ENCODE results near the gene TM2D1.
"Not testable (repeated sequence)": the region's sequence is repeated elsewhere in the genome, so short reads cannot be mapped to it uniquely, and the experiment has no call there.

The TM2D1 gene

DNA sequence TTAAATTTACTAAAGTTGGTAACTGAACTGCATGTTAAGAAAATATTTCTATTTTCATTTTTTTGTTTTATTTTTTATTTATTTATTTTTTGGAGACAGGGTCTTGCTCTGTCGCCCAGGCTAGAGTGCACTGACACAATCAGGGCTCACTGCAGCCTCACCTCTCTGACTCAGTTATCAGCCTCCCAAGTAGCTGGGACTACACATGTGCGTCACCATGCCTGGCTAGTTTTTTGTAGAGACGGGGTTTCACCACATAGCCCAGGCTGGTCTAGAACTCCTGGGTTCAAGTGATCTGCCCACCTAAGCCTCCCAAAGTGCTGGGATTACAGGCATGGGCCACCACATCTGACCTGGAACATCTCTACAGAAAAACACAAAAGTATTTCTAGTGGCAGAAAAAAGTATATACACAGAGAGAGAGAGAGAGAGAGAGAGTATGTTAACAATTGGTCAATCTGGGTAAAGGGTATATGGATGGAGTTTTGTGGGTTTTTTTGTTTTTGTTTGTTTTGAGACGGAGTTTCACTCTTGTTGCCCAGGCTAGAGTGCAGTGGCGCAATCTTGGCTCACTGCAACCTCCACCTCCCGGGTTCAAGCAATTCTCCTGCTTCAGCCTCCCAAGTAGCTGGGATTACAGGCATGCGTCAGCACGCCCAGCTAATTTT is 5.8 kb downstream of the TM2D1 start:
- DNase-seq, result not testable (repeated sequence)

DNA sequence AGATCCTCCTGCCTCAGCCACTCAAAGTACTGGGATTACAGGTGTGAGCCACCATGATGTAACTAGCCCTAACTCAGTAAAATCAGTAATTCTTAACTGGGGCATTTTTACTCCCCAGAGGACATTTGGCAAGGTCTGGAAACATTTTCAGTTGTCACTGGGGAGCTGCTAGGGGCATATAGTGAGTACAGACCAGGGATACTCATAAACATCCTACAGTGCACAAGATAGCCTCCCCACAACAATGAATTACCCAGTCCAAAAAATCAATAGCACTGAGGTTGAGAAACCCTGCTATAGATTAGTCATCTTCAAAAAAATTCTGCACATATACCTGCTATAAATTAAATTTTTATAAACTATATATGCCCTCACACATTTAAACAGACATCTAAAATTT is 13.0 kb downstream of the TM2D1 start:
- DNase-seq, result no peak

DNA sequence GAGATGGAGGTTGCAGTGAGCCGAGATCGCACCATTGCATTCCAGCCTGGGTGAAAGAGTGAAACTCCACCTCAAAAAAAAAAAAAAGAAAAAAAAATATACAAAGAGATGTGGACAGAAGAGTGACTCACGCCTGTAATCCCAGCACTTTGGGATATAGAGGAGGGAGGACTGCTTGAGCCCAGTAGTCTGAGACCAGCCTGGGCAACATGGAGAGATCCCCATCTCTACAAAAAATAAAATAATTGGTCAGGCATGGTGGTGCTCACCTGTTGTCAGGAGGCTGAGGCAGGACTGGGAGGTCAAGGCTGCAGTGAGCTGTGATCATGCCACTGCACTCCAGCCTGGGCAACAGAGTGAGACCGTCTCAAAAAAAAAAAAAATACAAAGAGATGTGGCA is 13.7 kb downstream of the TM2D1 start:
- not testable (repeated sequence) for DNase-seq

DNA sequence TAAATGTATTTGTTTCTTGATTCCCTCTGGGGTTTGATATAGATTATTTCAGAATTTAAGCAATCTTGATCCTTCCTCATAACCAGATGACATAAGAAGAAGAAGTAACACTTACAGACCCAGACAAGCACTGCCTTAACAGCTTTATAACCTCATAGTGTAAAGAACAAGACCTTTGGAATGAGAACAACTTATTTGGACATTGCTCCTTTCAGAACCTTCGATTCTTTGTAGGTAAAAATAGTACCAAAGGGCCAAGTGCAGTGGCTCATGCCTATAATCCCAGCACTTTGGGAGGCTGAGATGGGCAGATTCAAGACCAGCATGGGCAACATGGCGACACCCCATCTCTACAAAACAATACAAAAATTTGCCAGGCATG is 15.0 kb downstream of the TM2D1 start:
- DNase-seq, result no peak

DNA sequence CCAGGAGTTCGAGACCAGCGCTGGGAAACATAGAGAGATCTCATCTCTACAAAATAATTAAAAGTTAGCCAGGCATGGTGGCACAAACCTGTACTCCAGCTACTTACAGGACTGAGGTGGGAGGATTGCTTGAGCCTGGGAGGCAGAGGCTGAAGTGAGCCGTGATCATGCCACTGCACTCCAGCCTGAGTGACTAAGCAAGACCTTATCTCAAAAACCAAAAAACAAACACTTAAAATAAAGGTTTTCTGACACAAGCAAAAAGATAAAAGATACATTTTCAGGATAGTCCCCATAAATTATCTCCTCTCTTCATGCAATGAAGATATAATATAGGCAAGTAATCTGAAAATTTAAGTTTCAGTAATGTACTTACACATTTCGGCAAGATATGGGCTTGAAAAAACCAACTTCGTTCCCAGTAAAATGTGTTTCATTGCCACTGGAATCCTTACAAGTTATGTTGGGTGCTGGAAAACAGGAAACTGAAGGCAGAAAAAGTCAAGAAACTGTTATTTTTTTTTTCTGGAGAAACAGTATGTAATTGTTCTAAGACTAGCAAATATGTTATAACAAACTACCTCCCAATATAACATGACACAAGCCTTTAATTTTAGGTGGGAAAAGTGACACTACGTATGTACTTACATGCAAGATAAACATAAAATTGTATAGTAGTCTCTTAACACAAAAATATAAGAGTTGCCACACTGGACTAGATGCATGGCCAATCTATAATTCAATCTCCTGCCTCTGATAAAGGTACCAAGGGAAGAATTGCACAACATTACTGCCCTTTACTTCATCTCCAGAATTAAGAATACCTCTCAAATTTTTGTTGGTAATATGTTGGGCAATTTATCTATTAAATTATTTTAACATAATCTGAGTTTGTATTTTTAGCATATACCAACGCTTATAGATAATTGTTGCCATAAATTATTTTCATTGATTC is 15.7 kb downstream of the TM2D1 start:
- no peak for DNase-seq

DNA sequence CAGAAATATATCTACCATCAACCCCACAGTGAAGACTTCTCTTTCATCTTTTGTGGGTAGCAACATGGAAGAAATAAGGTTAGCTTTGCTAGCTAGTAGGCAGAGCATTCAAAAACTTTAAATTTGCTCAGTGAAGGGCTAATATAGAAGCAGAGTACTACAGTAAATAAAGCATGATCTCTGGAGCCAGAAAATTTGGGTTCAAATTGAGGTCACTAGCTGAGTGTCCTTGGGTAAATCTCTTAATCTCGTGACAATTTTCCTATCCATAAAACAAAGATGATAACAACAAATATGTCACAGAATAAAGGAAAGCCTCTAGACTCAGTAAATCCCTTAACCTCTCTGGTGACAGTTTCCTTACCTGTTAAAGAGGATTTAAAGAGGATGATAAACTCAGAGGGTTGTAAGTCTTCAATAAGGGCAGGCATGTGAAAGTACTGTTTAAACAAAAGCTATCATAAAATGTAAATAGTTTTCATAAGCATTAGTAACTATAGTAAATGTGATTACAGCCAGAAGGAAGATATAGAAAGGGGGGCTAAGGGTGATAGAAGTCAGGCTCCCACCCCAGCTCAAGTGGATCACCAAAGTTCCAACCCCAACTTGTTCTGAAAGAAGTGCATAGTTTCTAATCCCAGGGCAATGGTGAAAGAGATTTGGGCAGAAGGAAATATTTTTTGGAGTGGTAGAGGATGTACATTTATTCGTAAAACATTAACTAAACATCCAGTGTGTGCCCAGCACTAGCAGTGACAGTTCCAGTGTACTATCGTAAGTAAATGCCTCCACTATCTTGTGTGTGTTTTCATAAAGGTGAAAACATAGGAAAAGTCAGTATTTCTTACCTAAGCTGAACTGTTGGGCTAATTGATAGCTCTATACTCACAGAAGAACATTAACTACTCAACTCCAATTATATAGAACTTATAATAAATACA is 24.8 kb downstream of the TM2D1 start:
- no peak for DNase-seq

DNA sequence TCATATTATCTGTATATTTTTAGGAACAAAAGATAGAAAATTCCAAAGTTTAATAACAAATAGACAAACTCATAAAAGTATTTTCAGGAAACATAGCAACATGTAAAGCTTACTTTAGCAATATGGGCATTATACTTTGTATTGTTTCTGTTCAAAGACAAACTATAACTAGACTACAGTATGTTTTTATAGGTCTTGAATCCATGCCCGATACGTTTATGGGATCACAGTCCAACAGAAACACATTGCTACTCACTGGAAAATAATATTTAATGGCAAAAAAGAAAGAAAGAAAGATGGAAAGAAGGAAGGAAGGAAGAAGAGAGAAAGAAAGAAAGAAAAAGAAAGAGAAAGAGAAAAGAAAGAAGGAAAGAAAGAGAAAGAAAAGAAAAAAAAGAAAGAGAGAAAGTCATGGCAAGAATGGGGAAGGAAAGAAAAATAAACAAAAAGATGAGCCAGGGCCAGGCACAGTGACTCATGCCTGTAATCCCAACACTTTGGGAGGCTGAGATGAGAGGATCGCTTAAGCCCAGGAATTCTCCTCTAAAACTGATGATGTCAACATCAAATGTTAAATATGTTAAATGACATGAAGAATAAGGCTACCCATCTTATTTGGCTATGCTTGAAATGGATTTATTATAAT is 32.7 kb downstream of the TM2D1 start:
- DNase-seq, result no peak

DNA sequence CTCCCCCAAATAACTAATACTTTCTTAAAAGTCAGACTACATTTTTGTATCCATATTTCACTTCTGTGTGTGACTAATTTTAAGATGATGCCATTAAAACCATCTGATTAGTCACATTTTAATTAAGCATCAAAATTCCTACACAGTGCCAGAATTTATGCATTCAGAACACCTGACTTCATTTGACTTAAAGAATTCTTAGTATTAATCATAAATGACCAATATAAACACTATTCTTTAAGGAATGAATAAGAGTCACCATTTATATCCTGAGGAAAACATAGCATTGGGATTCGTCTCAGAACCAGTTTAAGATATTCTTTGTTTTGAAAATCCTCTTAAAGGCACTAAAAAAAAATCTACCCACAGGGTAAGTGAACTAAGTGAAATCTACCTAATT is 37.0 kb downstream of the TM2D1 start:
- no peak for DNase-seq

DNA sequence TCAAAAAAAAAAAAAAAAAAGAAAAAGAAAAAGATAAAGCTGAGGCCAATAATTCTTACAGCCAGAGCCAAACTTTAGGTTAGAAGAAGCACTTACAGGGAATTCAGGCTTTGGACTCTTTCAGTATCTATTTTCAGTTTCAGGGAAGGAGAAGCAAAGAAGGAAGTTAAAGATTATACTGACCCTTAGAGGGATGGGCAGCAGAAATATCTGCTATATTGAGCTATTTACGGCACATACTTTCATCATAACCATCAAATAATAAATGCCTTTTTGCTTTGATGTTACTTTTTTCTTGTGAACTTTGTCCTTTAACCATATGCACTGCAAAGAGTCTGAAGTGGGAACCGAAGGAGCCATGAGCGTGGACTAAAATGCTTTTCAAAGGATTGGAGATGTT is 42.0 kb downstream of the TM2D1 start:
- DNase-seq, result no peak

DNA sequence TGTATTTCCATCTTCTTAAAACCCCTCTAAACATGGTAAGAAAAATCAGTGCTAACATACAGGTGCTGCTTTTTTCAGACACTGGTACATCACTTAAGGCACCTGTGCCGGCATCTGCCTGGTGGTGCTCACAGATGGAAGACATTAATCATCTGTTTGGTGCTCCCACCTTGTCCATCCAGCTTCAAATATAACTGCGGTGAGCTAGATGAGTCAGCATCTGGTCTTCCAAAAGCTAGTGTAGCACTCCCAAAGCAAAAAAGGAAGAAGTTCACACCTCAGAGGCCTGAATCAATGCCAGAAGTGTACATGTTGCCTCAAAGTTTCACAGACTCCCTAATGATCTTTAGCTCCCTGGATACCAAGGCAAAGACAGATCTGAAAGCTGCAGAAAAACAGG is 44.4 kb downstream of the TM2D1 start:
- no peak for DNase-seq

DNA sequence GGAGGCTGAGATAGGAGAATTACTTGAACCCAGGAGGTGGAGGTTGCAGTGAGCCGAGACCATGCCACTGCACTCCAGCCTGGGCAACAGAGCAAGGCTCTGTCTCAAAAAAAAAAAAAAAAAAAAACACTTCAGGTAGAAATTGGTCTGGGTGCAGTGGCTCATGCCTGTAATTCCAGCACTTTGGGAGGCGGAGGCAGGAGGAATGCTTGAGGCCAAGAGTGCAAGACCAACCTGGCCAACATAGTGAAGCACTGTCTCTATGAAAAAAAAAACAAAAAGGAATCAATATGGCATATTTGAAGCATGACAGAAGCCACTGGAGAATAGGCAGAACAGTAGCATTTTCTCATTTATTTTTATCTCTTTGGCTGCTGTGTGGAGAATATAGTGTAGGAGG is 48.1 kb downstream of the TM2D1 start:
- DNase-seq, result not testable (repeated sequence)

DNA sequence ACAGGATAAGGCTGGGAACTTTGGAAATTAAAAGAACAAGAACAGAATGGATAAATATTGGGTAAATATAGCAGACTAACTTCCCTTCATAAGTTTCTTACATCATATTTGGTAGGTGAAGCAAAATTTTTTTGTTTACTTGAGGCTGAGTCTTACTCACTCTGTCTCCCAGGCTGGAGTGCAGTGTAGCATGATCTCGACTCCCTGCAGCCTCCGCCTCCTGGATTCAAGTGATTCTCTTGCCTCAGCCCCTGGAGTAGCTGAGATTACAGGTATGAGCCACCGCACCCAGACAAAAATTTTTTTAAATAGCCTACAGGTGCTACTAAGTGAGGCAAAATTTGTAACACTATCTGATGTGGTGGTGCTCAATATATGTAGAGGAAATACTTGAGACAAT is 50.7 kb downstream of the TM2D1 start:
- DNase-seq, result no peak

DNA sequence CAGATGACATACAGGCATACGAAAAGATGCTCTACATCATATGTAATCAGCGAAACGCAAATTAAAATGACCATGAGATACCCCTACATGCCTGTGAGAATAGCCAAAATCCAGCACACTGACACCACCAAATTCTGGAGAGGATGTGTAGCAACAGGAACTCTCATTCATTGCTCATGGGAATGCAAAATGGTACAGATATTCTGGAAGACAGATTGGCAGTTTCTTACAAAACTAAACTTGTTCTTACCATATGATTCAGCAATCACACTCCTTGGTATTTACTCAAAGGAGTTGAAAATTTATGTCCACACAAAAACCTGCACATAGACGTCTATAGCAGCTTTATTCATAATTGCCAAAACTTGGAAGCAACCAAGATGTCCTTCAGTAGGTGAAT is 52.6 kb downstream of the TM2D1 start:
- DNase-seq, result no peak

DNA sequence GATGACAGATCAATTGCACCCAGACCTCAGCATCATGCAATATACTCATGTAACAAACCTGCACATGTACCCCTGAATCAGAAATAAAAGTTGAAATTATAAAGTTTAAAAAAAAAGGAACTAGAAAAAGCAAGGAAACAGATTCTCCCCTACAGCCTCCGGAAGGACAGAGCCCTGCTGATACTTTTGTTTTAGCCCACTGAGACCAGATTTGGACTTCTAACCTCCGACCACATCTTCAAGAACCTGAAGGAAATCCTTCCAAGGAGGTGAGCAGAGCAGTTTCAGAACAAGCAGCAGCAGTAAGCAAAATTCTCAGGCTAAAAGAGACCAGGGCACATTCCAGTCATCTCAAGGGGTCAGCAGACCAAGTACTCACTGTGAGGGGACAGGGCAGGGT is 54.5 kb downstream of the TM2D1 start:
- no peak for DNase-seq

DNA sequence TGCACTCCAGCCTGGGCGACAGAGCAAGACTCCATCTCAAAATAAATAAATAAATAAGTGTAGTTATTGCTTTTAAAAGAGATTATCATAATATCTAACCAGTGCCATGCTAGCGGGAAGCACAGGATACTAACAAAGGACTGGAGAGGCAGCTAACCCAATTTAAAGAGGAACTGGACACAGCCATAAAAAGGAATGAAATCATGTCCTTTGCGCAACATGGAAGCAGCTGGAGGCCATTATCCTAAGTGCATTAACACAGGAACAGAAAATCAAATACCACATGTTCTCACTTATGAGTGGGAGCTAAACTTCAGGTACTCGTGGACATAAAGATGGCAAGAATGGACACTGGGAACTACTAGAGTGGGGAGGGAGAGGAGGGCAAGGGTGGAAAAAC is 54.9 kb downstream of the TM2D1 start:
- no peak for DNase-seq

DNA sequence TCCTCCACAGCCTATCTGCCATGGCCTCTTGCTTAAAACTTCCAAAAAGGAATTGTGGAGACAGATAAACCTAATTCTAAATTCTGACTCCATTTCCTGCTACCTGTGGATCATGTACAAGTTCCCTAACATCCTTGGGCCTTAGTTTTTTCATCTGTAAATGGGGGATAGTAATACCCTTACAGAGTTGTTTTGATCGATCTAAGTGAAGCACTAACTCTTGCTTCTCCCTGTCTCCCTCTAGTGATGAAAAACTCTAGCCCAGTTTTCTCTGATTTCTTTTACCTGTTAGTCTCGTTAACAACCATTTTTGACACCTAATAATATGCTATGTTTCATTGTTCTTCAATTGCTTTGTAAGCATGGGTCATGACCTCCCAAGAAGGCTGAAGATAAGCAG is 65.9 kb downstream of the TM2D1 start:
- DNase-seq, result no peak

DNA sequence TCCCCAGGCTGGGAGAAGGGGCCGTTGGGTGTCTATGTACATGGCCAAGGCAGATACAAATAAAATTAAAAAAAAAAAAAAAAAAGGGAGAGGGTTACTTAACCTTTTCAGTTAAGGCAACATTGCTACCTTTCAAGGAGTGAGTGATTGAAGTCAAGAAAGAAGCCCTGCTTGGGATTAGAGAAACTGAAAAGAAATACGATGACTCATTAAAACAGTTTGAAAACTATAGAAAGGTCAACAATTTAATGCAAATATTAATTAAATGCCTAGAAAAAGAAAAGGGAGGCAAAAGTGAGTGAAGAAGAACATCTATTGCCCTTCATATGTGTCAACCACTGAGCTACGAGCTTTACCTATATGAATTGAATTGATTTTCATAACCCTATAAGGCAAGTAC is 69.5 kb downstream of the TM2D1 start:
- no peak for DNase-seq

DNA sequence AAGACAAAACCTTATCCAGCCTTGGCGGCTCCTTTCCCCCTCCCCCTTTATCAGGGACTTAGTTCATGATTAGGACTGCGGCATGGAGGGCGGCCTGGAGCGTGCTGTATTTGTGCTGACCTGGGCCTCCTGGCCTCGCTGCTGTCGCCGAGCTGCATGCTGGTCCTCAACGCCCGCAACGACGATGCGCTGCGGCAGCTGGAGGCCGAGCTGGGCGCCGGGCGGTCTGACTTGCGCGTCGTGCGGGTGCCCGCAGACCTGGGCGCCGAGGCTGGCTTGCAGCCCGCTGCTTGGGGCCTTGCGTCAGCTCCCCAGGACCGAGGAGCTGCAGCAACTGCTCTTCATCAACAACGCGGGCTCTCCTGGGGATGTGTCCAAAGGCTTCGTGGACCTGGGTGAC is 70.9 kb downstream of the TM2D1 start:
- DNase-seq, result no peak

DNA sequence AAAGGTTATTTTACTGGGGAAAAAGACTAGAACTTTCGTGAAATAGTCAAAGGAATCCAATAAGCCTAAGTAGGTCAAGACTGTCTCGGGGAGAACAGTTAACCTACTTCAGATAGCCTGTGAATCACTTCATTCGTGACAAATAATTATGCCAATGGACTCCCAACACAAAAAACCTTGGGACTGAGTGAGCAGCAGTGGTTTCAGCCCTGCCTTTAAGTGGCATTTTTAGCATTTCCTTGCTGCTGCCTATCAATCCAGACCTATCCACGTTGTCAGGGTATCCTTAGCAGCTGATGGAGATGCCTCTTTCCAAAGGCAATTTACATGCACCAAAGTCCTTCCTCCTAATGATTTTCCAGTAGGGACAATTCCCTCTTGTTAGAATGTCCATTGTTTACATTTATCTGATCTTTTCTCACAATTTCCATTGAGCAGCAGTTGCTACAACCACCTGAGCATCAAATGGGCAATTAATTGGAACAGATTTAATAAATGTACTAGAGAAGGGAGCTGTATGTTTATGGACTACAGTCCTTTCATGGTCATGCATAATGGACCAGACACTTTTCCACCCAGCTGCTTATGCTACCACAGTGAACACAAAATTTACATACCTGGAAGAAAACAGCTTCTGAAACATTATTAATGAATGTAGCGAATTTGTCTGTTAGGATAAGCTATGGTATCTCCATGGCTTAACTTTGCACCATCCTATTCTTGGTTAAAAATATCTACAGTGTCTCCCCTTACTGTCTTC is 75.8 kb downstream of the TM2D1 start:
- no peak for DNase-seq

DNA sequence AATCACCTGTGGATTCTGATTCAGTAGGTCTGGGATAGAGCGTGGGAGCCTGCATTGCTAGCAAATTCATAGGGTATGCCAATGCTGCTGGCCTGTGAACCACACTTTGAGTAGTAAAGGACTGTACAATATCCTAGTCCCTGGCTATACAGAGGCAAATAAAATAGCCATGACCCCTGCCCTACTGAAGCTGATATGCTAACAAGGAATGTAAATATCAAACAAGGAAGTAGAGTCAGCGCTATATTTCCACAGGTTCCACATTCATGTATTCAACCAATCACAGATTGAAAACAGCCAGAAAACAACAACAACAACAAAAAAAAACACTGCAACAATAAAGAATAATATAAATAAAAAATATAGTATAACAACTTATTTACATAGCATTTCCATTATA is 77.8 kb downstream of the TM2D1 start:
- no peak for DNase-seq

DNA sequence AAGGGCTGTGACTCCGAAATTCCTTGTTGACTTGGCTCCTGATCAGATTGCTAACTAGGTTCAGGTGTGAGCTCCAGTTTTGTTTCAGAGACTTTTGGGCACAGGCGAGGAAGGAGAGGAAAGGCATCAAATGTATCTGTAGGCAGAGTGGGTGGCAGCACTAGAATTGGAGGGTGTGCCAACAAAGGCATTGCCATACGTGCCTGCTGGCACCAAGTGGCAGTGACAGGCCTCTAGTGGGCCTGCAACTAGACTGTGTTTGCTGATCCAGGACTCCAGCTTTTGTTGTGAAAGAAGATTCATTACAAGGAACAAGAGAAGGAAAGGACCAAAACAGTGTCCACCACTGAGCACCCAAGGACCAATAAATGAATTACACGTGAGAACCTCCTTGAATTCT is 79.5 kb downstream of the TM2D1 start:
- DNase-seq, result no peak
